PC-9 (cell line): ENCODE results near the gene RNF212. TPM values are rescaled to one million over a fixed set of nuclear protein-coding genes. Genes with fewer than 3 reads are reported as not detected.
A peak's percentile ranks its signal among the peaks of the same experiment; 100 is the strongest.

ENCODE experiments used
- BruUV-seq: library from RNA; stranded (reverse); fragments of 400-500 nt; replicated peaks from 2 replicates; lab custom pipeline; 2021; lab: Mats Ljungman, UMichigan
- CTCF ChIA-PET: fragments of 300-600 bp; sonication (Branson Sonifier 250); formaldehyde crosslinking; loops from one replicate; lab custom pipeline; 2022; ENCODE audit warnings: antibody characterized with exemption; lab: Charles Lee
- POLR2A ChIA-PET: fragments of 300-600 bp; sonication (Branson Sonifier 250); formaldehyde crosslinking; loops from one replicate; lab custom pipeline; 2022; ENCODE audit warnings: antibody characterized with exemption; ENCODE audit not compliant: unreplicated experiment; lab: Charles Lee
- DNase-seq, 2 experiments: peaks; one replicate each; pipeline versions ENCODE4 v3.0.0 to v3.0.0-alpha.2; 2015 to 2022; ENCODE audit warnings: mixed read lengths in 1 of 2
- H2AFZ ChIP-seq: fragments of 200-600 bp; sonication (generic); 2 replicates; pipeline ENCODE4 v1.8.1; 2017; ENCODE audit warnings: antibody characterized with exemption
- H3F3A ChIP-seq: fragments of 200-600 bp; sonication (generic); 2 replicates; pipeline ENCODE4 v1.8.1; 2017; ENCODE audit warnings: antibody characterized with exemption, mild to moderate bottlenecking, low read depth; ENCODE audit not compliant: insufficient read depth
- H3K27ac ChIP-seq: fragments of 200-600 bp; sonication (generic); 2 replicates; pipeline ENCODE4 v1.6.1; 2016; ENCODE audit warnings: mixed run types
- H3K27me3 ChIP-seq: fragments of 200-600 bp; sonication (generic); 2 replicates; pipeline ENCODE4 v1.6.1; 2016; ENCODE audit warnings: low read depth, mixed run types; ENCODE audit not compliant: insufficient read depth
- H3K36me3 ChIP-seq: fragments of 200-600 bp; sonication (generic); 2 replicates; pipeline ENCODE4 v1.6.1; 2016; ENCODE audit warnings: low read depth, mixed run types
- H3K4me1 ChIP-seq: fragments of 200-600 bp; sonication (generic); replicated peaks from 2 replicates; pipeline ENCODE4 v1.6.1; 2016; ENCODE audit warnings: mixed run types; ENCODE audit not compliant: insufficient read depth
- H3K4me2 ChIP-seq: fragments of 200-600 bp; sonication (generic); 2 replicates; pipeline ENCODE4 v1.6.1; 2017; ENCODE audit warnings: mixed run types
- H3K4me3 ChIP-seq: fragments of 200-600 bp; sonication (generic); 2 replicates; pipeline ENCODE4 v1.6.1; 2016; ENCODE audit warnings: mixed run types
- H3K79me2 ChIP-seq: fragments of 200-600 bp; sonication (generic); 2 replicates; pipeline ENCODE4 v1.6.1; 2017; ENCODE audit warnings: low read depth, mixed run types
- H3K9me2 ChIP-seq: fragments of 200-600 bp; sonication (generic); 2 replicates; pipeline ENCODE4 v1.8.1; 2017; ENCODE audit warnings: mild to moderate bottlenecking; ENCODE audit not compliant: insufficient read depth
- H3K9me3 ChIP-seq: fragments of 200-600 bp; sonication (generic); 2 replicates; pipeline ENCODE4 v1.8.1; 2016; ENCODE audit warnings: low read depth; ENCODE audit not compliant: insufficient read depth
- H4K20me1 ChIP-seq: fragments of 200-600 bp; sonication (generic); 2 replicates; pipeline ENCODE4 v1.8.1; 2017; ENCODE audit not compliant: insufficient read depth
- CTCF ChIP-seq: fragments of 200-600 bp; sonication (generic); conservative IDR thresholded peaks from 2 replicates; pipeline ENCODE4 v1.6.1; 2017; ENCODE audit warnings: mixed run types, antibody characterized with exemption, mild to moderate bottlenecking, moderate library complexity
- EZH2 ChIP-seq: fragments of 200-600 bp; sonication (generic); IDR thresholded peaks from 2 replicates; pipeline ENCODE4 v1.8.0; 2017; ENCODE audit warnings: antibody characterized with exemption, low read depth
- intact Hi-C: fragments of 100-400 bp; cut with micrococcal nuclease; formaldehyde crosslinking; loops from one replicate; pipeline ENCODE4 v1.10.0; 2022; ENCODE audit not compliant: unreplicated experiment
- total RNA-seq: library from RNA; stranded (reverse); gene quantifications from 2 replicates; pipeline ENCODE4 v1.2.3, GENCODE V29; 2021

The RNF212 gene
- total RNA-seq, 1 experiment from 2014 or later: 4.2 TPM

- peaks cover 26% of the 10 kb centered on the region for H3K4me1 ChIP-seq
- peak overlapping the region; percentile 67 for H3K4me2 ChIP-seq
- intact Hi-C loops: loop anchor here (5.0 kb wide), 1 partner anchor 39 kb away; no protein-coding TSS in a partner anchor
- peaks cover 14% of the 10 kb centered on the region for H3F3A ChIP-seq
- ChIA-PET POLR2A (no interaction called here), CTCF (no interaction called here)
- no peaks in the 10 kb centered on the region for H3K9me2 ChIP-seq
- DNase-seq: no peak
- no peaks in the 10 kb centered on the region for H4K20me1 ChIP-seq
- TSS peak; percentile 75 for BruUV-seq
- no peak overlapping the region for H3K4me3 ChIP-seq
- no peaks in the 10 kb centered on the region for H3K79me2 ChIP-seq
- no peaks in the 10 kb centered on the region for H3K9me3 ChIP-seq
- H3K36me3 ChIP-seq: no peaks in the 10 kb centered on the region
- H3K27ac ChIP-seq: peak overlapping the region; percentile 45
- 0 out of 2 replicates have a peak overlapping the region, but pooled peaks have one; percentile 8 for H2AFZ ChIP-seq
- no peaks in the 10 kb centered on the region for H3K27me3 ChIP-seq
- TF ChIP-seq CTCF: no peak
- TF ChIP-seq EZH2: no peak
These were observed 31.7 kb downstream of the RNF212 start for GRCh38 chr4:1081689-1082040.

GRCh38 chr4:1080961-1081688 lies 32.2 kb downstream of the RNF212 start:
- no peak overlapping the region for H3K4me3 ChIP-seq
- intact Hi-C loops: loop anchor here (5.0 kb wide), 1 partner anchor 39 kb away; no protein-coding TSS in a partner anchor
- H3K4me1 ChIP-seq: peaks cover 26% of the 10 kb centered on the region
- BruUV-seq: no TSS peak
- ChIA-PET POLR2A (no interaction called here), CTCF (no interaction called here)
- H3K4me2 ChIP-seq: peak overlapping the region; percentile 67
- H3F3A ChIP-seq: peaks cover 14% of the 10 kb centered on the region
- no peak for TF ChIP-seq EZH2
- no peak for TF ChIP-seq CTCF
- H3K9me3 ChIP-seq: no peaks in the 10 kb centered on the region
- no peaks in the 10 kb centered on the region for H3K27me3 ChIP-seq
- H3K27ac ChIP-seq: peak overlapping the region; percentile 45
- no peak overlapping the region for H2AFZ ChIP-seq
- no peaks in the 10 kb centered on the region for H3K36me3 ChIP-seq
- no peaks in the 10 kb centered on the region for H3K9me2 ChIP-seq
- peak; percentile 37 to 69 for DNase-seq
- no peaks in the 10 kb centered on the region for H3K79me2 ChIP-seq
- H4K20me1 ChIP-seq: no peaks in the 10 kb centered on the region

DNA sequence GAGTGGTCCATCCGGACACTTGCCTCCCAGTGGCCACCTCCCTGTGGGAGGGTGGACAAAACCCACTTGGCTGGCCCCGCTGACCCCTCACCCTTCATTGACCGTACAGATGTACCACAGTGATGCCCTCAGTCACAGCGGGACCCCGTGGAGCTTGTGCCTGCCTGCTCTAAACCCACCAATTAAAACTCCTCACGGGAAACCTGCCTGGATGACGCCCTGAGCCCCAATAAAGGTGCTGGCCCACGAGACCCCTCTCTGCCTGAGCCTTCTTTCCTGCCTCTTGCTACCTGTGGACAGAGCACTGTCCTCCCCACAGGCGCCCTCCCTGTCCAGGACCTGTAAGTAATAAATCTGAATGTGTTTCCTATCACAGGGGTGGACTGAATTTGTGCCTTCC lies 32.9 kb downstream of the RNF212 start:
- H2AFZ ChIP-seq: no peak overlapping the region
- no peak for TF ChIP-seq CTCF
- no peak for TF ChIP-seq EZH2
- no peak overlapping the region for H3K4me2 ChIP-seq
- no TSS peak for BruUV-seq
- intact Hi-C loops: loop anchor here (5.0 kb wide), 1 partner anchor 38 kb away; no protein-coding TSS in a partner anchor
- no peaks in the 10 kb centered on the region for H3K36me3 ChIP-seq
- no peaks in the 10 kb centered on the region for H3K9me3 ChIP-seq
- peaks cover 14% of the 10 kb centered on the region for H3F3A ChIP-seq
- POLR2A ChIA-PET: no interaction called here
- no peaks in the 10 kb centered on the region for H4K20me1 ChIP-seq
- CTCF ChIA-PET: no interaction called here
- H3K27me3 ChIP-seq: no peaks in the 10 kb centered on the region
- H3K4me3 ChIP-seq: no peak overlapping the region
- no peak for DNase-seq
- H3K9me2 ChIP-seq: no peaks in the 10 kb centered on the region
- H3K4me1 ChIP-seq: peaks cover 26% of the 10 kb centered on the region
- H3K27ac ChIP-seq: no peak overlapping the region
- no peaks in the 10 kb centered on the region for H3K79me2 ChIP-seq
